HG03025 (cell line): ENCODE results near the gene ANKS1B.
"Not testable (repeated sequence)": the region's sequence is repeated elsewhere in the genome, so short reads cannot be mapped to it uniquely, and the experiment has no call there.

Source experiments
- ATAC-seq: cut with Tn5 transposase; IDR thresholded peaks from one replicate; pipeline ENCODE4 v1.9.1; 2021; ENCODE audit warnings: mild to moderate bottlenecking, moderate library complexity; ENCODE audit not compliant: unreplicated experiment, low FRiP score

ANKS1B gene

GRCh38 chr12:99311373-99311772 lies 673.4 kb downstream of the ANKS1B start:
- ATAC-seq, result no peak

- no peak for ATAC-seq
Measured at GRCh38 chr12:99309812-99310211, 674.9 kb downstream of the ANKS1B start.

- ATAC-seq, result no peak
Measured at GRCh38 chr12:99302874-99303273, 681.9 kb downstream of the ANKS1B start.

- no peak for ATAC-seq
Measured at GRCh38 chr12:99287136-99287535, 697.6 kb downstream of the ANKS1B start.

DNA sequence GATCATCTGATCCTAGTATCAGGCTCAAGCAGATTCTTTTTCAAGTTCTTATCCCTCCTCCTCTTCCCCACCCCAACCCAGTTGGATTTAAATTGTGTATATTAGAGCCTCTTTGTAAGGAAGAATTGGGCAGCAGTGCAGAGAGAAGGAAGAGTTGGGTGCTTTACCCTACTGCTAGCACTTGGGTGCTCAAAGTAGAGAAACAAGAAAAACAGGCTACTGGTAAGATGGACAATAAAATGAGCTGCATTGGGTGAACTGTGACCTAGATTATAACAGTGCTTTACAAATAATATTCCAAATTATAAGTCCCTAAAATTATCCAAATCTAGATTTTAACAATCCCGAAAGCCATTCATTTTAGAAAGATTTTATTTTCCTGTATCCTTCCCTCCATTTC lies 700.6 kb downstream of the ANKS1B start:
- no peak for ATAC-seq

- ATAC-seq, result no peak
Measured at GRCh38 chr12:99282624-99283023, 702.1 kb downstream of the ANKS1B start.

- no peak for ATAC-seq
Measured at GRCh38 chr12:99282086-99282485, 702.6 kb downstream of the ANKS1B start.

DNA sequence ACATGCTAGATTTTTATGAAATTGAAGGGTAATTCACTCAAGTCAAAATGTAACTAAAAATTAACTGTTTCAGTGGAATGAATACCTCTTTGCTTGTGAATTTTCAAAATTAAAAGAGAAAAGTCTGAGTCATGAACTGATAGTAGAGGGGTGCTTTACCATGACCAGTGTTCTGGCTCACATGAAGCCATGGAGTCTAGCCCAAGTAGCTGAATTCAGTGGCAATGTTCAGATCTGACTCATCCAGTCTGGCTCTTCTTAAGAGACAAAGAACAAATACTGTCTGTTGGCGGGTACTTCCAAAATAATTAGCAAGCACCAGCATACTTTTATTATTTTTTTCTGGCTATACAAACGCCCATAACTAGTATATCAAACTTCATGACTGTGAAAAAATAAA lies 703.5 kb downstream of the ANKS1B start:
- ATAC-seq, result no peak

DNA sequence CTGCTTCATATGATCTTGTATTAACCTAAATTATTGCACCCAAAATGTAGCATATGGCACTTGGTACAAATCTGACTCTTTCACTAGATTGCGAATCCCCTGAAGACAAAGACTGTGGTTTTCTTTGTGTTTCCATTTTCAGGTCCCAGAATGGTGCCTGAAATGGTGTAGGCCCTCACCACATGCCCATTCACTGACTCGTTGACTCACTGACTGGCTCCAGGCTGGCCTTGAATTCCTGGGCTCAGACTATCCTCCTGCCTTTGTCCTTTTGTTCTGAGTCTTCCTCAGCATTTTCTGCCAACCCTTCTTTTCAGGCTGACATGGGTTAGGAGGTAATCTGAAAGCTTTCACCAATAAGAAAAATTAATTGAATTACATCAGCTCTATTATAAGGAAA lies 705.8 kb downstream of the ANKS1B start:
- ATAC-seq, result no peak

GRCh38 chr12:99277591-99278379 lies 707.0 kb downstream of the ANKS1B start:
- no peak for ATAC-seq

- no peak for ATAC-seq
Measured at GRCh38 chr12:99271071-99271470, 713.7 kb downstream of the ANKS1B start.

DNA sequence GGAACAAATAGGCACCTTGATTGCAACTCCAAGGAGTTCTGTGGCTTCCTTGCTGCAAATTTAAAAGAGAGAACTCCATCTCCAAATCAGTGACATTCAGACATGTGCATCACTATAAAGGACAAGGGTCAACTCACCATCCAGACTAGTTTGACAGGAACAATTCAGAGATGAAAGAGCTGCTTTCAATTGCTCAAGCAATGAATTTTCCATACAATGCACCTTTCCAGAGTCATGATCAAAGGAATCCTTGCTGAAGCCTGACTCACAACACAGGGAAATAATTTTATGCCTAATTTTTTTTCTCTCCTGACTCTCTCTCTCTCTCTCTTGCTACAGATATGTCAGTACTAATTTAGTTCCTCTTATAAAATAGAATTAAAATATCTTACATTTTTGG lies 717.7 kb downstream of the ANKS1B start:
- no peak for ATAC-seq

DNA sequence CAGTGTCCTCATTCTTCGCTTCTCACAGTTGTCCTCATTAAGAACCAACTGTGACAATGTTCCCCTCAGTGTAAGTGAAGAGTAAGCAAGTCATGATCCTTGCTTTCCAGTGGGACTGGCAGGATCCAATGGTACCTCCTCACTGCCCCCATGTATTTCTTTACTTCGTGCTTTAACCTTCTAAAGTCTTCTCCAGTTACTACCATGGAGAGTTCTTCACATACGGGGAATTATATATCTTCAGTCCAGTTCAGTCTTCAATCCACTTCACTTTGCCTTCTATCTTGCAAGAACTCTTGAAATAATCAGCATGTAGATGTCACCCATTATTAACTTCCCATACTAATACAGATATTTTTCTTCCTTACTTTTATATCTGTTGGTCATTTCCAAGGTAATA lies 719.1 kb downstream of the ANKS1B start:
- no peak for ATAC-seq

- ATAC-seq, result no peak
Measured at GRCh38 chr12:99261256-99261655, 723.5 kb downstream of the ANKS1B start.

DNA sequence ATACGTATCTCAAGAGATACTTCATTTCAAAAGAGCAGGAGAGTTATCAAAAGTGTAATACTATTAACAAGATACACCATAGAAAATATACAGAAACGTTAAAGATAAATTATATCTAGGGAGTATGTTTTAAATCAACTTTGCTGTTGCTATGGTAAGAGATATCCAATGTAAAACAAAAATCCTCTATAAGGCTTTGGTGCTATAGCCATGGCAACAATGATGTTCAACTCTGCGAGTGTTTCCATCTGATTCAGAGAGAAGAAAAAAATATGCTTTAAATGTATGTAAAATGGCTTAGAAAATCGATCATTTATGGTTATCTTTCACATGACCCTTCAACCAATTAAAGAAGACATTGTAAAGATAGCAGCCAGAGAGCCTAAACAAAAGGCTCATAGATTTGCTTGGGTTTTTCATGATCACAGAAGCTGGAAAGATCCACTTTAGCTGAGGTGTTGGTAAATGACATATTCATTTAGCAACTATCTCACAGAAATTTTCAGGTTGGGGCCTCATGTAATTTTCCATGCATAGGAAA lies 724.2 kb downstream of the ANKS1B start:
- ATAC-seq, result no peak

- no peak for ATAC-seq
Measured at GRCh38 chr12:99259040-99259934, 725.4 kb downstream of the ANKS1B start.

GRCh38 chr12:99257672-99258071 lies 727.1 kb downstream of the ANKS1B start:
- no peak for ATAC-seq

GRCh38 chr12:99253068-99253467 lies 731.7 kb downstream of the ANKS1B start:
- ATAC-seq, result no peak

GRCh38 chr12:99250091-99250490 lies 734.6 kb downstream of the ANKS1B start:
- ATAC-seq, result no peak

- ATAC-seq, result no peak
Measured at GRCh38 chr12:99249543-99249942, 735.2 kb downstream of the ANKS1B start.

GRCh38 chr12:99237907-99238538 lies 746.7 kb downstream of the ANKS1B start:
- not testable (repeated sequence) for ATAC-seq
